HEK293T (cell line): ENCODE data around the gene TBC1D22A.

ENCODE experiments used
- ARNT ChIP-seq: fragments of 450-650 bp; IDR thresholded peaks from 2 replicates; pipeline ENCODE4 v1.6.1; 2017; ENCODE audit warnings: mild to moderate bottlenecking
- CTBP1 ChIP-seq: fragments of 450-650 bp; IDR thresholded peaks from 2 replicates; pipeline ENCODE4 v1.6.1; 2016; ENCODE audit warnings: borderline replicate concordance
- ELF4 ChIP-seq: fragments of 450-650 bp; IDR thresholded peaks from 2 replicates; pipeline ENCODE4 v1.6.1; 2017; ENCODE audit warnings: antibody characterized with exemption
- FOXA1 ChIP-seq: fragments of 450-650 bp; IDR thresholded peaks from 2 replicates; pipeline ENCODE4 v1.6.1; 2016; ENCODE audit warnings: mild to moderate bottlenecking
- FOXK2 ChIP-seq: fragments of 450-650 bp; IDR thresholded peaks from 2 replicates; pipeline ENCODE4 v1.6.1; 2016; ENCODE audit warnings: mild to moderate bottlenecking
- FOXM1 ChIP-seq: fragments of 450-650 bp; IDR thresholded peaks from 2 replicates; pipeline ENCODE4 v1.6.1; 2017; ENCODE audit warnings: mild to moderate bottlenecking, borderline replicate concordance
- HDGF ChIP-seq: fragments of 450-650 bp; IDR thresholded peaks from 2 replicates; pipeline ENCODE4 v1.6.1; 2017; ENCODE audit warnings: antibody characterized with exemption, borderline replicate concordance
- L3MBTL2 ChIP-seq: fragments of 450-650 bp; conservative IDR thresholded peaks from 2 replicates; pipeline ENCODE4 v1.6.1; 2016; ENCODE audit warnings: mild to moderate bottlenecking
- LEF1 ChIP-seq: fragments of 450-650 bp; IDR thresholded peaks from 2 replicates; pipeline ENCODE4 v1.6.1; 2017; ENCODE audit warnings: mild to moderate bottlenecking, borderline replicate concordance
- SP1 ChIP-seq: fragments of 450-650 bp; IDR thresholded peaks from 2 replicates; pipeline ENCODE4 v1.6.1; 2017
- TARDBP ChIP-seq: fragments of 450-650 bp; IDR thresholded peaks from 2 replicates; pipeline ENCODE4 v1.6.1; 2016
- ZNF384 ChIP-seq: fragments of 450-650 bp; IDR thresholded peaks from 2 replicates; pipeline ENCODE4 v1.6.1; 2016

DNA sequence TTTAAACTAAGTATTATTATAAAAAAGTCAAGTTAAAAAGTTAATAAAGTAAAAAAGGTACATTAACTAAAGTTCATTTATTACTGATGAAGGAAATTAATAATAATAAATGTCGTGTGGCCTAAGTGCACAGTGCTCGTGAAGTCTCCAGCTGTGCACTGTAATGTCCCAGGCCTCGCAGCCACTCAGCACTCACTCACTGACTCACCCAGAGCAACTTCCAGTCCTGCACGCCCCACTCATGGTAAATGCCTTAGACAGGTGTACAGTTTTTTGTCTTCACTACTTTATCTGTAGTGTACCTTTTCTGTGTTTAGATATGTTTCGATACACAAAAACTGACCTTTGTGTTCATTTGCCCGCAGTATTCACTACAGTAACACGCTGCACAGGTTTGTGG is 175.5 kb downstream of the TBC1D22A start:
- TF ChIP-seq L3MBTL2 (no peak), FOXK2 (no peak), FOXA1 (no peak), LEF1 (no peak), SP1 (no peak), ARNT (no peak), ZNF384 (no peak), ELF4 (no peak), TARDBP (no peak), HDGF (no peak), FOXM1 (no peak), CTBP1 (no peak)
